ENCODE data around the gene SMYD3.

The SMYD3 gene

GRCh38 chr1:245827301-245827700 is 679.8 kb downstream of the SMYD3 start:
- TF ChIP-seq POLR2AphosphoS5 (IDR thresholded peaks at IDR 0.05; ENCODE audit: low read depth) (no peak), GABPA (IDR thresholded peaks at IDR 0.05; ENCODE audit: low read depth) (no peak), SPI1 (IDR thresholded peaks at IDR 0.05; ENCODE audit: borderline replicate concordance, low read depth) (no peak), CTCF (IDR thresholded peaks at IDR 0.05; ENCODE audit: insufficient read depth, low read length) (no peak), REST (IDR thresholded peaks at IDR 0.05; ENCODE audit: insufficient replicate concordance, low read depth) (no peak)
- Histone ChIP-seq H3K4me3 (replicated peaks; ENCODE audit: insufficient read depth, low read length) (no peak overlapping the region), H3K27ac (replicated peaks) (no peak overlapping the region), H3K27me3 (ENCODE audit: insufficient read depth, poor library complexity, severe bottlenecking) (no peaks in the 10 kb centered on the region)
- no peak for DNase-seq (ENCODE audit: low read depth in 1 of 2, low spot score in 1 of 2)

GRCh38 chr1:245825128-245825901 is 681.8 kb downstream of the SMYD3 start:
- H3K27me3 ChIP-seq (ENCODE audit: insufficient read depth, poor library complexity, severe bottlenecking), result no peaks in the 10 kb centered on the region
- TF ChIP-seq GABPA (IDR thresholded peaks at IDR 0.05; ENCODE audit: low read depth) (no peak), CTCF (IDR thresholded peaks at IDR 0.05; ENCODE audit: insufficient read depth, low read length) (no peak), SPI1 (IDR thresholded peaks at IDR 0.05; ENCODE audit: borderline replicate concordance, low read depth) (no peak)
- no peak overlapping the region for H3K4me3 ChIP-seq (replicated peaks; ENCODE audit: insufficient read depth, low read length)
- H3K27ac ChIP-seq (replicated peaks), result no peak overlapping the region
- DNase-seq (ENCODE audit: low read depth in 1 of 2, low spot score in 1 of 2), result no peak

- TF ChIP-seq GABPA (IDR thresholded peaks at IDR 0.05; ENCODE audit: low read depth), result no peak
- TF ChIP-seq SPI1 (IDR thresholded peaks at IDR 0.05; ENCODE audit: borderline replicate concordance, low read depth), result no peak
- TF ChIP-seq CTCF (IDR thresholded peaks at IDR 0.05; ENCODE audit: insufficient read depth, low read length), result no peak
- TF ChIP-seq POLR2AphosphoS5 (IDR thresholded peaks at IDR 0.05; ENCODE audit: low read depth), result no peak
- no peak for TF ChIP-seq REST (IDR thresholded peaks at IDR 0.05; ENCODE audit: insufficient replicate concordance, low read depth)
- H3K27me3 ChIP-seq (ENCODE audit: insufficient read depth, poor library complexity, severe bottlenecking), result no peaks in the 10 kb centered on the region
- no peak for DNase-seq (ENCODE audit: low read depth in 1 of 2, low spot score in 1 of 2)
- no peak overlapping the region for H3K27ac ChIP-seq (replicated peaks)
- no peak overlapping the region for H3K4me3 ChIP-seq (replicated peaks; ENCODE audit: insufficient read depth, low read length)
Measured at GRCh38 chr1:245823408-245824147, 683.5 kb downstream of the SMYD3 start.
